MM.1S (cell line): ENCODE data around the gene HRAS.

Experiments
- DNase-seq: peaks from one replicate; pipeline ENCODE4 v3.0.0-alpha.2; 2015
- H2AFZ ChIP-seq: fragments of 300-600 bp; sonication (generic); 2 replicates; pipeline ENCODE4 v1.6.0; 2016; ENCODE audit warnings: antibody characterized with exemption, low read length
- H3F3A ChIP-seq: fragments of 300-600 bp; sonication (generic); 2 replicates; pipeline ENCODE4 v1.6.1; 2016; ENCODE audit warnings: mild to moderate bottlenecking, antibody characterized with exemption, low read length, moderate library complexity, mixed read lengths; ENCODE audit not compliant: insufficient read depth
- H3K27ac ChIP-seq: fragments of 300-600 bp; sonication (generic); 2 replicates; pipeline ENCODE4 v1.5.1; 2016; ENCODE audit warnings: mild to moderate bottlenecking, low read length
- H3K27me3 ChIP-seq: fragments of 300-600 bp; sonication (generic); replicated peaks from 2 replicates; pipeline ENCODE4 v1.6.0; 2016; ENCODE audit warnings: low read length; ENCODE audit not compliant: insufficient read depth
- H3K36me3 ChIP-seq: fragments of 300-600 bp; sonication (generic); replicated peaks from 2 replicates; pipeline ENCODE4 v1.6.1; 2016; ENCODE audit warnings: mild to moderate bottlenecking, low read length, mixed read lengths; ENCODE audit not compliant: insufficient read depth
- H3K4me1 ChIP-seq: fragments of 300-600 bp; sonication (generic); 2 replicates; pipeline ENCODE4 v1.6.1; 2016; ENCODE audit warnings: low read length, mixed read lengths
- H3K4me2 ChIP-seq: fragments of 300-600 bp; sonication (generic); 2 replicates; pipeline ENCODE4 v1.6.0; 2016; ENCODE audit warnings: low read depth, low read length
- H3K4me3 ChIP-seq: fragments of 300-600 bp; sonication (generic); 2 replicates; pipeline ENCODE4 v1.5.1; 2016; ENCODE audit warnings: low read length, mixed read lengths
- H3K79me2 ChIP-seq: fragments of 300-600 bp; sonication (generic); 2 replicates; pipeline ENCODE4 v1.6.1; 2016; ENCODE audit warnings: mixed run types, low read length, mixed read lengths
- H3K9ac ChIP-seq: fragments of 300-600 bp; sonication (generic); 2 replicates; pipeline ENCODE4 v1.6.1; 2016; ENCODE audit warnings: low read length, mixed read lengths
- H3K9me2 ChIP-seq: fragments of 300-600 bp; sonication (generic); replicated peaks from 2 replicates; pipeline ENCODE4 v1.6.1; 2016; ENCODE audit warnings: mild to moderate bottlenecking, low read length, mixed read lengths; ENCODE audit not compliant: insufficient read depth
- H3K9me3 ChIP-seq: fragments of 300-600 bp; sonication (generic); replicated peaks from 2 replicates; pipeline ENCODE4 v1.6.1; 2016; ENCODE audit warnings: mild to moderate bottlenecking, low read length, mixed read lengths; ENCODE audit not compliant: insufficient read depth
- H4K20me1 ChIP-seq: fragments of 300-600 bp; sonication (generic); 2 replicates; pipeline ENCODE4 v1.6.1; 2016; ENCODE audit warnings: mild to moderate bottlenecking, low read length, moderate library complexity, mixed read lengths; ENCODE audit not compliant: insufficient read depth
- EZH2 ChIP-seq: fragments of 300-600 bp; sonication (generic); optimal IDR thresholded peaks from 2 replicates; pipeline ENCODE3; 2017; ENCODE audit warnings: low read depth, mild to moderate bottlenecking, antibody characterized with exemption, low read length, mixed read lengths
- EZH2phosphoT487 ChIP-seq: fragments of 300-600 bp; sonication (generic); IDR thresholded peaks from 2 replicates; pipeline ENCODE4 v1.6.1; 2018; ENCODE audit warnings: antibody characterized with exemption, low read length
- TF ChIP-seq, protein P1 (sequence below): fragments of 300-600 bp; sonication (generic); IDR thresholded peaks from 2 replicates; pipeline ENCODE4 v1.5.1; 2016; ENCODE audit warnings: antibody characterized with exemption, low read length, mixed read lengths

The HRAS gene

DNA sequence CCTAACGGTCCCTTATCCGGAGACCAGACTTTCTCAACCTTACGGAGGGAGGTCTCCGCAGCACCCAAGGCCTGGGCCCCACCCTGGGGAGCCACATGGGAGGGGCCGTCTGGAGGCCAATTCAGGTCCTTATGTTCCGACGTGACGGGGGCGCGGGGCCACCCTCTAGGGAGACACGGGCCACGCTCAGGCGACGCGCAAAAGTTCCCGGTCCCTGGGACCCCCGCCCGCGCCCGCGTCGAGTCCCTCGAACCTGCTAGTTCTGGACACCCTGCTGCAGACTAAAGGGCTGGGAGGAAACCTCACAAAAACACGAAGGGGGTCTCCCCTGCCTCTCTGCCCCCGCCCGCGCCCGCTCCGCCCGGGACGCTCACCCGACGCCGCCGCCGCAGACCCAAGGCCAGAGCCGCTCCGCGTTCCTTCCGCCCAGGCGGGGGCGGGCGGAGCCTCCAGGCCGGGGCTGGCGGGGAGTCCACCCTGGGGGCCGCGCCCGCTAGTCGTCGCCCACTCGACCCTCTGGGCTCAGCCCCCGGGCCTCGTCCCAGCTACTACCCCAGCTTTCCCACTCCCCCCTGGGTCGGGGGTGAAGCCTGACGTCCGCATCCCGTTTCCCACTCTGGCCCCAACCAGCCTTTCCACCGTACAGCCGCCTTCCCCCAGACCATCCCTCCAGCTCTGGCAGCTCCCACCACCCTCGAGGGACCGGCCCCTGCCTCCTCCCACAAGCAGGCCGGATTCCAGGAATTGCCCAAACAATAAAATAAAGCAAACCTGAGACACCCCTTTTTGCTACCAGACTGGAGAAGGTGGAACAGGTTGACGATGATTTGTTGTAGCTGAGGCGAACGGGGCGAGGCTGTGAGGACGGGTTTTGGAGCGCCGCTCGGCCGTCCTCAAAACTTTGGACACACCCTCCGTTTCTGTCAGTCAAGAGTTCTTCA is 31.1 kb downstream of the HRAS start:
- Histone ChIP-seq H3F3A (0 out of 2 replicates have a peak, but pooled peaks cover 3% of the 10 kb centered on the region), H3K4me2 (no peak overlapping the region), H3K36me3 (no peaks in the 10 kb centered on the region; the same call in 1 of the 2 replicates), H3K9me3 (no peaks in the 10 kb centered on the region), H2AFZ (no peak overlapping the region), H3K4me1 (no peaks in the 10 kb centered on the region), H3K27me3 (no peaks in the 10 kb centered on the region), H3K79me2 (peaks cover 45% of the 10 kb centered on the region), H3K9me2 (no peaks in the 10 kb centered on the region), H3K9ac (no peak overlapping the region), H4K20me1 (no peaks in the 10 kb centered on the region), H3K27ac (no peak overlapping the region), H3K4me3 (no peak overlapping the region)
- TF ChIP-seq EZH2 (no peak), EZH2phosphoT487 (no peak)
- TF ChIP-seq, protein P1, sequence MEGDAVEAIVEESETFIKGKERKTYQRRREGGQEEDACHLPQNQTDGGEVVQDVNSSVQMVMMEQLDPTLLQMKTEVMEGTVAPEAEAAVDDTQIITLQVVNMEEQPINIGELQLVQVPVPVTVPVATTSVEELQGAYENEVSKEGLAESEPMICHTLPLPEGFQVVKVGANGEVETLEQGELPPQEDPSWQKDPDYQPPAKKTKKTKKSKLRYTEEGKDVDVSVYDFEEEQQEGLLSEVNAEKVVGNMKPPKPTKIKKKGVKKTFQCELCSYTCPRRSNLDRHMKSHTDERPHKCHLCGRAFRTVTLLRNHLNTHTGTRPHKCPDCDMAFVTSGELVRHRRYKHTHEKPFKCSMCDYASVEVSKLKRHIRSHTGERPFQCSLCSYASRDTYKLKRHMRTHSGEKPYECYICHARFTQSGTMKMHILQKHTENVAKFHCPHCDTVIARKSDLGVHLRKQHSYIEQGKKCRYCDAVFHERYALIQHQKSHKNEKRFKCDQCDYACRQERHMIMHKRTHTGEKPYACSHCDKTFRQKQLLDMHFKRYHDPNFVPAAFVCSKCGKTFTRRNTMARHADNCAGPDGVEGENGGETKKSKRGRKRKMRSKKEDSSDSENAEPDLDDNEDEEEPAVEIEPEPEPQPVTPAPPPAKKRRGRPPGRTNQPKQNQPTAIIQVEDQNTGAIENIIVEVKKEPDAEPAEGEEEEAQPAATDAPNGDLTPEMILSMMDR: no peak
- DNase-seq: no peak

- H3K4me3 ChIP-seq: no peak overlapping the region
- no peaks in the 10 kb centered on the region for H3K27me3 ChIP-seq
- no peak overlapping the region for H2AFZ ChIP-seq
- no peak overlapping the region for H3K9ac ChIP-seq
- H3K27ac ChIP-seq: no peak overlapping the region
- H3K4me2 ChIP-seq: no peak overlapping the region
- H4K20me1 ChIP-seq: no peaks in the 10 kb centered on the region
- no peaks in the 10 kb centered on the region for H3K9me2 ChIP-seq
- TF ChIP-seq EZH2phosphoT487 (no peak), EZH2 (no peak)
- TF ChIP-seq, protein P1: no peak
- H3K9me3 ChIP-seq: no peaks in the 10 kb centered on the region
- H3K79me2 ChIP-seq: peaks cover 45% of the 10 kb centered on the region
- 0 out of 2 replicates have a peak, but pooled peaks cover 3% of the 10 kb centered on the region for H3F3A ChIP-seq
- no peaks in the 10 kb centered on the region; the same call in 1 of the 2 replicates for H3K36me3 ChIP-seq
- no peaks in the 10 kb centered on the region for H3K4me1 ChIP-seq
- no peak for DNase-seq
Measured at GRCh38 chr11:503179-503981, 32.0 kb downstream of the HRAS start.

- Histone ChIP-seq H3K4me2 (no peak overlapping the region), H3K4me3 (no peak overlapping the region), H3K9me2 (no peaks in the 10 kb centered on the region), H2AFZ (no peak overlapping the region), H3K27me3 (no peaks in the 10 kb centered on the region), H3K9me3 (no peaks in the 10 kb centered on the region), H3K27ac (no peak overlapping the region), H3F3A (0 out of 2 replicates have a peak, but pooled peaks cover 3% of the 10 kb centered on the region), H3K79me2 (peaks cover 43% of the 10 kb centered on the region), H3K9ac (no peak overlapping the region), H4K20me1 (no peaks in the 10 kb centered on the region), H3K4me1 (no peaks in the 10 kb centered on the region), H3K36me3 (no peaks in the 10 kb centered on the region; the same call in 1 of the 2 replicates)
- DNase-seq: no peak
- TF ChIP-seq, protein P1: no peak
- TF ChIP-seq EZH2phosphoT487: no peak
- TF ChIP-seq EZH2: no peak
Measured at GRCh38 chr11:502288-503178, 32.8 kb downstream of the HRAS start.
